ENCODE data around the gene ENTR1. TPM values are rescaled to one million over a fixed set of nuclear protein-coding genes. Genes with fewer than 3 reads are reported as not detected.

ENTR1 gene
- total RNA-seq, 6 experiments from 2014 or later, result 40.8 to 55.1 (median 43.7) TPM

DNA sequence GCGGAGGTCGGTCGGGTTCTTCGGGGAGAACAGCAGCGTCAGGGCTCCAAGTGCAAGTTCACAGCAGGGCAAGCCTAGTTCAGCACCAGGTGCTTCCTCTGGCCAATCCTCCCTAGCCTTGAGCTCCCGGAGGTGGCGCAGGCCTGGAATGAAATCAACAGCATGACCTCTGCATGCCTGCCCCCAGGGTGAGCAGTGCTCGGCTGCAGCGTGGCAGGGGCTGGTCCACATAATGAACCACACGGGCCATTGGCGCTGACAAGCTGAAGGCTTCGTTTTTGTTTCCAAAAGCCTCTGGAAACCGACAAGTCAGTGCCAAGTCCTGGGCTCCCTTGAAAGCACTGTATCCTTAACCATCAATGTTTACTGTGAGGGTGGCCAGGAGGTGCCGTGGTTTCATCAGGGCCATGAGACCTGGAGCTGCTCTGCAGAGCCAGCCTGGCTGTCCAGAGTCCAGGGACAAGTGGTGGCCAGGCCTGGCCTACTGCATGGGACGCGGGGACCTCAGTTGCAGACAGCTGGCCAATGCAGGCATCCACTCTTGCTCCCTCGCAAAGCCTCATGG lies 31.3 kb upstream of the ENTR1 start:
- Mint-ChIP-seq H3K27me3 (ENCODE audit: insufficient read depth) (peaks cover 4% of the 10 kb centered on the region; the same call in 1 of the 2 replicates), H3K4me3 (no peak overlapping the region), H3K4me1 (ENCODE audit: low read depth) (peaks cover 20% of the 10 kb centered on the region), H3K27ac (0 out of 2 replicates have a peak overlapping the region, but pooled peaks have one; percentile 60), H3K36me3 (ENCODE audit: low read depth) (peaks cover 13% of the 10 kb centered on the region), H3K9me3 (no peaks in the 10 kb centered on the region)
- TF ChIP-seq, protein P1, sequence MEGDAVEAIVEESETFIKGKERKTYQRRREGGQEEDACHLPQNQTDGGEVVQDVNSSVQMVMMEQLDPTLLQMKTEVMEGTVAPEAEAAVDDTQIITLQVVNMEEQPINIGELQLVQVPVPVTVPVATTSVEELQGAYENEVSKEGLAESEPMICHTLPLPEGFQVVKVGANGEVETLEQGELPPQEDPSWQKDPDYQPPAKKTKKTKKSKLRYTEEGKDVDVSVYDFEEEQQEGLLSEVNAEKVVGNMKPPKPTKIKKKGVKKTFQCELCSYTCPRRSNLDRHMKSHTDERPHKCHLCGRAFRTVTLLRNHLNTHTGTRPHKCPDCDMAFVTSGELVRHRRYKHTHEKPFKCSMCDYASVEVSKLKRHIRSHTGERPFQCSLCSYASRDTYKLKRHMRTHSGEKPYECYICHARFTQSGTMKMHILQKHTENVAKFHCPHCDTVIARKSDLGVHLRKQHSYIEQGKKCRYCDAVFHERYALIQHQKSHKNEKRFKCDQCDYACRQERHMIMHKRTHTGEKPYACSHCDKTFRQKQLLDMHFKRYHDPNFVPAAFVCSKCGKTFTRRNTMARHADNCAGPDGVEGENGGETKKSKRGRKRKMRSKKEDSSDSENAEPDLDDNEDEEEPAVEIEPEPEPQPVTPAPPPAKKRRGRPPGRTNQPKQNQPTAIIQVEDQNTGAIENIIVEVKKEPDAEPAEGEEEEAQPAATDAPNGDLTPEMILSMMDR (IDR thresholded peaks at IDR 0.05), result no peak
- DNase-seq, result no peak

DNA sequence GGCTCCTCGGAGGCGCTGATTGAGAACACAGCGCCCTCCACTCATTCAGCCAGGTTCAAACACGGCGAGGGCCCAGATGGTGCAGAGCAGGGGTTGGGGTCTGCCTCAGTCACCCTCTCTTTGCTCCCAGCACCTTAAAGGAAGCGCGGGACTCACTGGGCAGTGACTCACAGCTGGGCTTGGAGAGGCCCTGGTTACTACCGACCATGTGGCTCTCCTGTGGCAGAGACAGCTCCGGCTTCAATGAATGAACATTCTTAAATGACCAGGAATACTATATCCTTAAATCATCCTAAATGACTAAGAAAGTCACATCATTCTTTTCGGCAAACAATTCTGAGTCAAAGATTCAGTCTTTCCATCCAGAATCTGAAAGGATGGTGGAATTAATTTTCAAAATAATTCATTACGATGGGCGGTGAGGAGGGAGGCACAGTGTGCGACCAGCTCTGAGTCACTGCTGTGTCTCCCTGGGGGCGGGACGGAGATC lies 30.8 kb upstream of the ENTR1 start:
- Mint-ChIP-seq H3K27ac (0 out of 2 replicates have a peak overlapping the region, but pooled peaks have one; percentile 60), H3K36me3 (ENCODE audit: low read depth) (peaks cover 12% of the 10 kb centered on the region), H3K27me3 (ENCODE audit: insufficient read depth) (peaks cover 4% of the 10 kb centered on the region; the same call in 1 of the 2 replicates), H3K9me3 (no peaks in the 10 kb centered on the region), H3K4me1 (ENCODE audit: low read depth) (peaks cover 25% of the 10 kb centered on the region), H3K4me3 (no peak overlapping the region)
- TF ChIP-seq, protein P1 (IDR thresholded peaks at IDR 0.05), result no peak
- peak; percentile 11 for DNase-seq

DNA sequence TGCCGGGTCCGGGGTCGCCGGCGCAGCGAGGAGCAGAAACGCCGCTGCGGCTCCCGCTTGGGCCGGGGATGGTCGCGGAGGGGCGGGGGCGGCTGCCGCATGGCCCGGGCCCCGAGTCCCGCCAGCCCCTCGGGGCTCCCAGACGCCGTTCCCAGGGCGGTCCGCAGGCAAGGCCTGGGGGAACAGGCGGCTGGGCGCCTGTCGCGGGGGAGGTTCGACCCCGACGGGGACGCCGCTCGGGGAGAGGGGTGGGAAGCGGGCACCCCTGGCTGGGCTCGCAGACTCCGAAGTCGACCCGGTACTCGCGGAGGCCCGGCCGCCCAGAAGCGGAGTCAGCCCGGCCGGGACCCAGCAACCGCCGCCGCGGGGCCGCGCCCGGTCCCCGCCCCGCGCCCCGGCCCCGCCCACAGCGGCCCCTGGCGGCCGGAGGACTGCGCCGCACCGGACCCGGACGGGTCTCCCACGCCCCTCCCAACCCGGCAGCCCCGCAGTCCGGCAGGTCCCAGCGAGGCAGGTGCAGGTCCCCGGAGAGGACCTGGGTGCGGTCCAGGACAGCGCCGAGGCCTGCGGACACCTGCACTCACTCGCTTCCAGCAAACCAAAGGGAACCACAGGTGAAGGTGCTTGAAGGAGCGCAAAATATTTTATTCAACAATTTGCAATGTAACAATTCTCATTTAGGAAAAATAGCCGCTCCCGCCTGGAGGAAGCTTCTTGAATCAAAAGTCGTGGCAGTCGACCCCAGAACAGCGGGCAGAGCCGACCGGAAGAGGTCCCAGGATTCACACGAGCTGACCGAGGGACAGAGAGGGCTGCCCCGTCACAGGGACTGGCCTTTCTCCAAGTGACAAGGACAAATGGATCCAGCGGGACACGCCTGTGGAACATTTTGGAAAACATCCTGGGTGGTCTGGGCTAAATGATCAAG lies 29.3 kb upstream of the ENTR1 start, which contains the start of gene INPP5E:
Gene INPP5E, minus strand, starts transcription at position 365 of the 928 bp plus-strand sequence. CDS start 426 bp downstream, outside the sequence.
- TF ChIP-seq, protein P1 (IDR thresholded peaks at IDR 0.05), result peak; percentile 76
- peaks cover 7% of the 10 kb centered on the region; the same call in 1 of the 2 replicates for H3K27me3 Mint-ChIP-seq (ENCODE audit: insufficient read depth)
- peak within 1 kb of the TSS; percentile 93 for H3K4me3 Mint-ChIP-seq
- H3K27ac Mint-ChIP-seq, result peak within 1 kb of the TSS; percentile 29
- H3K36me3 Mint-ChIP-seq (ENCODE audit: low read depth), result peaks cover 17% of the 10 kb centered on the region
- H3K4me1 Mint-ChIP-seq (ENCODE audit: low read depth), result peaks cover 26% of the 10 kb centered on the region
- no peaks in the 10 kb centered on the region for H3K9me3 Mint-ChIP-seq
- peak; percentile 36 for DNase-seq

DNA sequence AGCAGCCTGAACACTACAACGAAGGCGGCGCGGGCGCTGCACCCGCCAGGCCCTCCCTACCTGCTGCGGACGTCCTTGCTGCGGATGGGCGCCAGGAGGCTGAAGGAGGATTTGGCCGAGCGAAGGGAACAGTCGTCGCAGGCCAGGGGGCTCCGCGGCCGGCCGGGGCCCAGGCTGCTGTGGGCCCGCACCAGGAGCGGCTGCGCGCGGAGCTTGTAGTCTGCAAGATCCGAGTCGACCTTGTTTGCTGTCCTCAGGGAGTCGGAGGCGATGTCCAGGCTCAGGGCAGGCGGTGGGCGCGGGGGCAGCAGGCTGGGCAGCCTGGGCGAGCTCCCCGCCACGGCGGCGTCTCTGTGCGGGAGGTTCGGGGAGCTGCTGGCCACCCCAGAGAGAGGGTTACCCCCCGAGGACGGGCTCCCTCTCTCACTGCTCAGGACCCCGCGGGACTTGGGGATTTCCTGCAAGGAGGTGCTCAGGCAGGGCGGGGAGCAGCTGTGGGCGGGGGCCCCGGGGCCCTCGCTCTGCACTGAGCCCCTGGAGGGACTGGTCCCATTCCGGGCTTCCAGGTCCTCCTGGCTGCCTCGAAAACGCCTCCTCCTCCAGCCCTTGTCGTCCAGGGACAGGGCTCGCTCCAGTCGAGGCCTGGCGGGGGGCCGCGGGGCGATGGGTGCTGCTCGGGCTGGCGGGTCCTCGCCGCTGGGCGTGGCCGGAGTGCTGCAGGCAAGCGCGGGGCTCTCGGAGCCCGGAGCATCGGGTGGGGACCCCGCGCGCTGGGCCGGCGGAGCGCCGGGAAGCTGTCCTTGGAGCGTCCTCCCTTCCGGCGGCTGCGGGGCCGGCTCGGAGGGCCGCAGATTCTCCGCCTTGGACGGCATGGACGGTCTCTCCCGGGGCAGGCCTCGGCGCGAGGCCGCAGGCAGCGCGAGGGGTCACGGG lies 28.4 kb upstream of the ENTR1 start:
- Mint-ChIP-seq H3K4me1 (ENCODE audit: low read depth) (peaks cover 26% of the 10 kb centered on the region), H3K27me3 (ENCODE audit: insufficient read depth) (peaks cover 7% of the 10 kb centered on the region; the same call in 1 of the 2 replicates), H3K4me3 (peak overlapping the region; percentile 93), H3K36me3 (ENCODE audit: low read depth) (peaks cover 17% of the 10 kb centered on the region), H3K9me3 (no peaks in the 10 kb centered on the region), H3K27ac (peak overlapping the region; percentile 71; the same call in 1 of the 2 replicates)
- DNase-seq, result peak; percentile 19
- TF ChIP-seq, protein P1 (IDR thresholded peaks at IDR 0.05), result no peak

All from HFFc6 (cell line).